Stimulated activated CD4-positive, alpha-beta T cell treated with anti-CD3 and anti-CD28 coated beads, Interleukin-1b, Interleukin-23, amount 100 ng/mL, for 24 hours (primary cell): ENCODE measurements around the gene DOLPP1.
"Not testable (repeated sequence)": the region's sequence is repeated elsewhere in the genome, so short reads cannot be mapped to it uniquely, and the experiment has no call there.

ENCODE experiments used
- DNase-seq, 4 experiments: peaks; one replicate each; pipeline ENCODE4 v3.0.0-alpha.2; 2020; ENCODE audit warnings: low read depth in 4 of 4, low spot score in 1 of 4

DOLPP1 gene

GRCh38 chr9:129109952-129110739 lies 29.2 kb downstream of the DOLPP1 start:
- no peak for DNase-seq

- DNase-seq = peak; percentile 86 to 98 (median 96)
These were observed 30.0 kb downstream of the DOLPP1 start, which contains the start of the genes CRAT and PTPA for GRCh38 chr9:129110740-129111527. CRAT (minus strand) TSS chr9:129110793; CDS start chr9:129110509, 284 bp downstream. PTPA (plus strand) TSS chr9:129111415; CDS start chr9:129111601, 186 bp downstream.

GRCh38 chr9:129111528-129112151 lies 30.7 kb downstream of the DOLPP1 start:
- DNase-seq = peak in 2 of 4 experiments; percentile 23 to 25

- not testable (repeated sequence) for DNase-seq
These were observed 31.6 kb downstream of the DOLPP1 start for GRCh38 chr9:129112526-129112925.

GRCh38 chr9:129113645-129114304 lies 32.9 kb downstream of the DOLPP1 start:
- DNase-seq = no peak

GRCh38 chr9:129118799-129119198 lies 37.9 kb downstream of the DOLPP1 start:
- no peak for DNase-seq

GRCh38 chr9:129121483-129121882 lies 40.6 kb downstream of the DOLPP1 start:
- DNase-seq = no peak

- no peak for DNase-seq
These were observed 41.2 kb downstream of the DOLPP1 start for GRCh38 chr9:129122133-129122532.

- DNase-seq = not testable (repeated sequence)
These were observed 42.1 kb downstream of the DOLPP1 start for GRCh38 chr9:129122976-129123375.

- no peak for DNase-seq
These were observed 43.7 kb downstream of the DOLPP1 start for GRCh38 chr9:129124506-129125069.

GRCh38 chr9:129125478-129125877 lies 44.6 kb downstream of the DOLPP1 start:
- no peak for DNase-seq

- DNase-seq = no peak
These were observed 46.1 kb downstream of the DOLPP1 start for GRCh38 chr9:129126749-129127618.

GRCh38 chr9:129128689-129129088 lies 47.8 kb downstream of the DOLPP1 start:
- DNase-seq = no peak

GRCh38 chr9:129130271-129130670 lies 49.4 kb downstream of the DOLPP1 start:
- DNase-seq = not testable (repeated sequence)

- no peak for DNase-seq
These were observed 49.9 kb downstream of the DOLPP1 start for GRCh38 chr9:129130791-129131190.

- peak; percentile 72 to 81 (median 75) for DNase-seq
These were observed 50.6 kb downstream of the DOLPP1 start for GRCh38 chr9:129131300-129132145.

- DNase-seq = no peak
These were observed 52.2 kb downstream of the DOLPP1 start for GRCh38 chr9:129133082-129133481.

GRCh38 chr9:129135476-129135875 lies 54.6 kb downstream of the DOLPP1 start:
- DNase-seq = no peak
